Stomach (tissue), 9 donors: ENCODE data around the gene CFAP54. TPM values are rescaled to one million over a fixed set of nuclear protein-coding genes. Genes with fewer than 3 reads are reported as not detected.

ENCODE experiments used
- DNase-seq, 2 donors: peaks; one replicate each; pipeline versions ENCODE4 v3.0.0 to v3.0.0-alpha.2; 2013 to 2019
- H3K27ac ChIP-seq, 5 donors: fragments of 200-600 bp in 4 of 5; sonication (generic) in 4 of 5; one replicate each; pipeline ENCODE4 v1.5.1; 2013 to 2019; ENCODE audit warnings: mild to moderate bottlenecking in 1 of 5, moderate library complexity in 1 of 5
- H3K27me3 ChIP-seq, 3 donors: fragments of 200-600 bp; sonication (generic); one replicate each; pipeline ENCODE4 v1.5.1; 2017 to 2019; ENCODE audit warnings: mixed run types in 1 of 3
- H3K36me3 ChIP-seq, 4 donors: fragments of 200-600 bp; sonication (generic); 1 replicate in 3 of 4; 2 replicates in 1 of 4; pipeline ENCODE4 v1.5.1; 2016 to 2019
- H3K4me1 ChIP-seq, 4 donors: fragments of 200-600 bp; sonication (generic); one replicate each; pipeline ENCODE4 v1.5.1; 2016 to 2019
- H3K4me3 ChIP-seq, 4 donors: fragments of 200-600 bp; sonication (generic) in 3 of 4; one replicate each; pipeline ENCODE4 v1.5.1; 2016 to 2019; ENCODE audit warnings: mild to moderate bottlenecking in 1 of 4
- H3K9me3 ChIP-seq, 4 donors: fragments of 200-600 bp; sonication (generic); one replicate each; pipeline ENCODE4 v1.5.1; 2016 to 2019
- CTCF ChIP-seq, 7 experiments: fragments of 450-650 bp in 4 of 7; fragments of 200-600 bp in 3 of 7; sonication (generic) in 3 of 7; IDR thresholded peaks; one replicate each; pipeline ENCODE4 v1.5.1; 2016 to 2019; ENCODE audit warnings: antibody characterized with exemption in 7 of 7, control low read depth in 2 of 7, mild to moderate bottlenecking in 1 of 7
- EP300 ChIP-seq: sonication (generic); formaldehyde crosslinking; IDR thresholded peaks from one replicate; pipeline ENCODE4 v1.6.1; 2017; ENCODE audit warnings: antibody characterized with exemption
- POLR2A ChIP-seq, 4 donors: fragments of 450-650 bp; IDR thresholded peaks; one replicate each; pipeline ENCODE4 v1.6.1; 2016; ENCODE audit warnings: antibody characterized with exemption in 4 of 4, control low read depth in 2 of 4, mild to moderate bottlenecking in 1 of 4, moderate library complexity in 1 of 4
- POLR2AphosphoS5 ChIP-seq, 3 donors: sonication (generic); formaldehyde crosslinking; IDR thresholded peaks; one replicate each; pipeline ENCODE4 v1.6.1; 2016; ENCODE audit warnings: antibody characterized with exemption in 3 of 3
- WGBS, 5 donors: extraction: QIAGEN DNeasy Blood & Tissue Kit in 3 of 5; methylation state at CpG; one replicate each; pipeline versions ENCODE4 v1.1.5 to v1.1.7; 2013 to 2018; 5-methylcytosine and 5-hydroxymethylcytosine counted together
- intact Hi-C: fragments of 100-400 bp; cut with DNase I; formaldehyde crosslinking; loops from one replicate; pipeline ENCODE4 v1.15.1; 2023; ENCODE audit warnings: low total_unique reads
- polyA plus RNA-seq, 3 donors: library from polyadenylated mRNA; stranded (reverse); fragments of 200-250 nt; gene quantifications; one replicate each; pipeline ENCODE4 v1.2.3, GENCODE V29; 2013
- total RNA-seq, 5 donors: library from RNA; depleted of rRNA; stranded (reverse); fragments of >200 nt; gene quantifications; one replicate each; pipeline versions ENCODE4 v1.1.0 to v1.2.3, GENCODE V29; 2014 to 2016
- donor health status: healthy with polysubstance abuse.
- donor health status: Bipolar disorder and iron deficiency.
- donor health status: healthy.

Gene CFAP54
- total and polyA plus RNA-seq, 8 donors, result 0.08 to 36.6 (median 3.0) TPM; not detected in 2

- 0 to 1% (median 0%) methylated on average over 17 to 68 of the region's 68 CpGs for WGBS, 5 donors
- intact Hi-C loops, result no loop called here
- H3K27ac ChIP-seq, result peak within 1 kb of the TSS; percentile 80 to 97 (median 92)
- H3K4me1 ChIP-seq, result peaks cover 0 to 48% (median 15%) of the 10 kb centered on the region in 4 donors
- no peaks in the 10 kb centered on the region for H3K36me3 ChIP-seq
- no peaks in the 10 kb centered on the region for H3K27me3 ChIP-seq
- TF ChIP-seq POLR2AphosphoS5 (IDR thresholded peaks at IDR 0.05) (peak in 2 of 3 donors; percentile 67 to 84), EP300 (no peak)
- peak; percentile 87 to 96 for DNase-seq
- H3K9me3 ChIP-seq, result no peaks in the 10 kb centered on the region
- H3K4me3 ChIP-seq, result peak within 1 kb of the TSS; percentile 60 to 88 (median 80)
Measured at GRCh38 chr12:96906849-96907670, 417.7 kb downstream of the CFAP54 start, which contains the start of gene NEDD1. TSS of gene NEDD1 (plus strand) at chr12:96907257. CDS start at chr12:96909760, 2,503 bp downstream.

GRCh38 chr12:96907671-96908422 lies 418.5 kb downstream of the CFAP54 start:
- Histone ChIP-seq H3K4me1 (peaks cover 0 to 54% (median 18%) of the 10 kb centered on the region in 4 donors), H3K27ac (peak overlapping the region; percentile 80 to 97 (median 92)), H3K27me3 (no peaks in the 10 kb centered on the region), H3K9me3 (no peaks in the 10 kb centered on the region), H3K4me3 (peak overlapping the region; percentile 60 to 88 (median 80)), H3K36me3 (no peaks in the 10 kb centered on the region)
- intact Hi-C loops, result no loop called here
- DNase-seq, result peak in 1 of 2 donors; percentile 64
- TF ChIP-seq EP300 (no peak), POLR2AphosphoS5 (IDR thresholded peaks at IDR 0.05) (no peak), POLR2A (IDR thresholded peaks at IDR 0.05) (no peak), CTCF (IDR thresholded peaks at IDR 0.05) (no peak)
- WGBS, 5 donors, result 4 to 6% (median 4%) methylated on average over 22 to 23 of the region's 23 CpGs

- Histone ChIP-seq H3K27me3 (no peaks in the 10 kb centered on the region), H3K4me1 (peaks cover 0 to 54% (median 18%) of the 10 kb centered on the region in 4 donors), H3K27ac (no peak overlapping the region), H3K4me3 (peak overlapping the region in 2 of 4 donors; percentile 60 to 88), H3K9me3 (no peaks in the 10 kb centered on the region), H3K36me3 (no peaks in the 10 kb centered on the region)
- WGBS, 5 donors, result 63 to 73% (median 67%) methylated on average over 3 of the region's 3 CpGs
- no peak for DNase-seq
- intact Hi-C loops, result no loop called here
- no peak for TF ChIP-seq POLR2AphosphoS5 (IDR thresholded peaks at IDR 0.05)
- no peak for TF ChIP-seq POLR2A (IDR thresholded peaks at IDR 0.05)
Measured at GRCh38 chr12:96908423-96908675, 419.0 kb downstream of the CFAP54 start.

- Histone ChIP-seq H3K36me3 (no peaks in the 10 kb centered on the region), H3K9me3 (no peaks in the 10 kb centered on the region), H3K4me1 (peaks cover 0 to 47% (median 18%) of the 10 kb centered on the region in 4 donors), H3K27ac (no peak overlapping the region), H3K4me3 (no peak overlapping the region), H3K27me3 (no peaks in the 10 kb centered on the region)
- WGBS, 5 donors, result 64 to 74% (median 69%) methylated on average over 2 of the region's 2 CpGs
- intact Hi-C loops, result no loop called here
- no peak for TF ChIP-seq EP300
- TF ChIP-seq CTCF (IDR thresholded peaks at IDR 0.05), result no peak
- TF ChIP-seq POLR2A (IDR thresholded peaks at IDR 0.05), result no peak
- TF ChIP-seq POLR2AphosphoS5 (IDR thresholded peaks at IDR 0.05), result no peak
- no peak for DNase-seq
Measured at GRCh38 chr12:96912261-96912660, 422.9 kb downstream of the CFAP54 start.

- intact Hi-C loops, result no loop called here
- 95 to 100% (median 97%) methylated on average over 2 of the region's 2 CpGs for WGBS, 5 donors
- H3K27me3 ChIP-seq, result no peaks in the 10 kb centered on the region
Measured at GRCh38 chr12:96912943-96913342, 423.6 kb downstream of the CFAP54 start.

More at GRCh38 chr12:96912943-96913342, 423.6 kb downstream of the CFAP54 start:
- Histone ChIP-seq H3K4me3 (no peak overlapping the region), H3K36me3 (no peaks in the 10 kb centered on the region), H3K4me1 (peaks cover 0 to 45% (median 15%) of the 10 kb centered on the region in 4 donors), H3K9me3 (no peaks in the 10 kb centered on the region), H3K27ac (no peak overlapping the region)
- DNase-seq, result no peak
- TF ChIP-seq EP300 (no peak), POLR2A (IDR thresholded peaks at IDR 0.05) (no peak), CTCF (IDR thresholded peaks at IDR 0.05) (no peak), POLR2AphosphoS5 (IDR thresholded peaks at IDR 0.05) (no peak)
